GM12878 (cell line): ENCODE data around the gene APOBEC3H. TPM values are rescaled to one million over a fixed set of nuclear protein-coding genes. Genes with fewer than 3 reads are reported as not detected.

Source experiments
- CBFB ChIP-seq: IDR thresholded peaks from 2 replicates; pipeline ENCODE4 v1.6.1; 2016; ENCODE audit warnings: antibody characterized with exemption, low read depth
- HCFC1 ChIP-seq: fragments of 150-350 bp; IDR thresholded peaks from 2 replicates; pipeline ENCODE4 v1.6.1; 2014; ENCODE audit warnings: low read length
- HDAC2 ChIP-seq: fragments of 200-600 bp; sonication (generic); IDR thresholded peaks from 2 replicates; pipeline ENCODE4 v1.6.1; 2017
- KDM1A ChIP-seq: fragments of 200-600 bp; sonication (generic); IDR thresholded peaks from 2 replicates; pipeline ENCODE4 v1.6.1; 2016; ENCODE audit warnings: borderline replicate concordance
- NFXL1 ChIP-seq: fragments of 450-650 bp; IDR thresholded peaks from 2 replicates; pipeline ENCODE4 v1.6.1; 2017; ENCODE audit warnings: antibody characterized with exemption, mild to moderate bottlenecking, borderline replicate concordance
- POLR2AphosphoS5 ChIP-seq: IDR thresholded peaks from 2 replicates; pipeline ENCODE4 v1.6.1; 2011; ENCODE audit warnings: mild to moderate bottlenecking, low read length, inconsistent platforms
- ZNF207 ChIP-seq: fragments of 450-650 bp; IDR thresholded peaks from 2 replicates; pipeline ENCODE4 v1.6.1; 2014; ENCODE audit warnings: antibody characterized with exemption, mild to moderate bottlenecking, borderline replicate concordance
- ZSCAN29 ChIP-seq: fragments of 450-650 bp; IDR thresholded peaks from 2 replicates; pipeline ENCODE4 v1.6.1; 2017; ENCODE audit warnings: mild to moderate bottlenecking, moderate library complexity
- polyA plus RNA-seq, 11 experiments: library from polyadenylated mRNA; depleted of rRNA in 4 of 11; unstranded in 6 of 11; stranded (reverse) in 5 of 11; fragments of >200 nt; fragmentation: Nextera tagmentation in 4 of 11; fragmentation: Illumina TruSeq in 1 of 11; extraction: Ambion mirVana in 4 of 11; extraction: Trizol in 1 of 11; gene quantifications; 1 replicate in 1 of 11; 2 replicates in 10 of 11; pipeline versions ENCODE4 v1.2.1 to v1.2.3, GENCODE V29; 2011 to 2016; ENCODE audit warnings: inconsistent platforms in 2 of 11, missing spikeins in 2 of 11, low read depth in 1 of 11
- total RNA-seq, 4 experiments: library from RNA; depleted of rRNA in 3 of 4; stranded (reverse); fragments of >200 nt in 3 of 4; fragmentation: Illumina TruSeq in 1 of 4; extraction: Trizol in 1 of 4; gene quantifications; 2 replicates each; pipeline versions ENCODE4 v1.2.1 to v1.2.3, GENCODE V29; 2013 to 2021
- TF ChIP-seq, protein P1 (sequence below): IDR thresholded peaks from 2 replicates; pipeline ENCODE4 v1.6.1; 2012; ENCODE audit warnings: mild to moderate bottlenecking, low read depth, low read length
- TF ChIP-seq, protein P2 (sequence below): fragments of 450-650 bp; IDR thresholded peaks from 2 replicates; pipeline ENCODE4 v1.6.1; 2016; ENCODE audit warnings: mild to moderate bottlenecking, moderate library complexity, borderline replicate concordance
- TF ChIP-seq, protein P3 (sequence below): IDR thresholded peaks from 2 replicates; pipeline ENCODE4 v1.6.1; 2011; ENCODE audit warnings: borderline replicate concordance, low read depth, mild to moderate bottlenecking, moderate library complexity, low read length; ENCODE audit not compliant: insufficient read depth, poor library complexity, severe bottlenecking
- TF ChIP-seq, protein P4 (sequence below): fragments of 450-650 bp; IDR thresholded peaks from 2 replicates; pipeline ENCODE4 v1.6.1; 2017; ENCODE audit warnings: low read depth, mild to moderate bottlenecking, moderate library complexity
- TF ChIP-seq, protein P5 (sequence below): fragments of 450-650 bp; IDR thresholded peaks from 2 replicates; pipeline ENCODE4 v1.6.1; 2017; ENCODE audit warnings: mild to moderate bottlenecking

APOBEC3H gene
- total and polyA plus RNA-seq, 10 of the 15 experiments (the other 5 are each of a cell fraction or from before 2014, with no cell fraction given) = 7.5 to 23.0 (median 14.8) TPM

DNA sequence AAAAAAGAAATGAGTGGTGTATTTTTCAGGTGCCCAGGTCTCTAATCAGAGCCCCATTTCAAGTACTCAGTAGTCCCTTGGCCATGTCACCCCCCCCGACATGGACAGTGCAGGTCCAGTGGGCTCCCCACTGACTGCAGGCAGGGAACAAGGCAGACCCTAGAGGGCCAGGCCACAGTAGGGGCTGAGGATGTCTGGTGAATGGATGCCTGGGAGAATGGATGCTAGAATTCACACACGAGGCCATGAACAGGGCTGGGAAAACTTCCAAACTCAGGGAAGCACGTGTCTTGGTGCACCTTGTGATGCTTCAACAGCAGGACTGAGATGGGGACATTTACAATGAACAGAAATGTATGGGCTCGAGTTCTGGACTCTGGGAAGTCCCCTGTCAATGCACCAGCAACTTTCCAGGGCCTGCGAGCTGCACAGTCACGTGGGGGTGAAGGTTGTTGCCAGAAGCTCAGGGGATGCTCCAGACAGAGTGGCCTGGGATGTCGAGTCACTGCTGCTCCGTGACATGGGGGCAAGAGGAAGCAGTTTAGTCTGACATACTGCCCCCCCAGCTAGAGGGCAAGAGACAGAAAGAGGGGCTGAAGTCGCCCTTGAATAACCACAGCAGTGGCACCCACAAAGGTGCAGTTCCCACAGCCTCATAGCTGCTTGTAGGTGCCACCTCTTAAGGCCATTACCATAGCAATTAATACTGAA is 16.8 kb upstream of the APOBEC3H start (continued):
- TF ChIP-seq, protein P1, sequence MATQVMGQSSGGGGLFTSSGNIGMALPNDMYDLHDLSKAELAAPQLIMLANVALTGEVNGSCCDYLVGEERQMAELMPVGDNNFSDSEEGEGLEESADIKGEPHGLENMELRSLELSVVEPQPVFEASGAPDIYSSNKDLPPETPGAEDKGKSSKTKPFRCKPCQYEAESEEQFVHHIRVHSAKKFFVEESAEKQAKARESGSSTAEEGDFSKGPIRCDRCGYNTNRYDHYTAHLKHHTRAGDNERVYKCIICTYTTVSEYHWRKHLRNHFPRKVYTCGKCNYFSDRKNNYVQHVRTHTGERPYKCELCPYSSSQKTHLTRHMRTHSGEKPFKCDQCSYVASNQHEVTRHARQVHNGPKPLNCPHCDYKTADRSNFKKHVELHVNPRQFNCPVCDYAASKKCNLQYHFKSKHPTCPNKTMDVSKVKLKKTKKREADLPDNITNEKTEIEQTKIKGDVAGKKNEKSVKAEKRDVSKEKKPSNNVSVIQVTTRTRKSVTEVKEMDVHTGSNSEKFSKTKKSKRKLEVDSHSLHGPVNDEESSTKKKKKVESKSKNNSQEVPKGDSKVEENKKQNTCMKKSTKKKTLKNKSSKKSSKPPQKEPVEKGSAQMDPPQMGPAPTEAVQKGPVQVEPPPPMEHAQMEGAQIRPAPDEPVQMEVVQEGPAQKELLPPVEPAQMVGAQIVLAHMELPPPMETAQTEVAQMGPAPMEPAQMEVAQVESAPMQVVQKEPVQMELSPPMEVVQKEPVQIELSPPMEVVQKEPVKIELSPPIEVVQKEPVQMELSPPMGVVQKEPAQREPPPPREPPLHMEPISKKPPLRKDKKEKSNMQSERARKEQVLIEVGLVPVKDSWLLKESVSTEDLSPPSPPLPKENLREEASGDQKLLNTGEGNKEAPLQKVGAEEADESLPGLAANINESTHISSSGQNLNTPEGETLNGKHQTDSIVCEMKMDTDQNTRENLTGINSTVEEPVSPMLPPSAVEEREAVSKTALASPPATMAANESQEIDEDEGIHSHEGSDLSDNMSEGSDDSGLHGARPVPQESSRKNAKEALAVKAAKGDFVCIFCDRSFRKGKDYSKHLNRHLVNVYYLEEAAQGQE = no peak
- TF ChIP-seq CBFB (no peak), HDAC2 (no peak), NFXL1 (no peak), ZSCAN29 (no peak), HCFC1 (no peak), POLR2AphosphoS5 (no peak), ZNF207 (no peak), KDM1A (no peak)
- TF ChIP-seq, protein P2, sequence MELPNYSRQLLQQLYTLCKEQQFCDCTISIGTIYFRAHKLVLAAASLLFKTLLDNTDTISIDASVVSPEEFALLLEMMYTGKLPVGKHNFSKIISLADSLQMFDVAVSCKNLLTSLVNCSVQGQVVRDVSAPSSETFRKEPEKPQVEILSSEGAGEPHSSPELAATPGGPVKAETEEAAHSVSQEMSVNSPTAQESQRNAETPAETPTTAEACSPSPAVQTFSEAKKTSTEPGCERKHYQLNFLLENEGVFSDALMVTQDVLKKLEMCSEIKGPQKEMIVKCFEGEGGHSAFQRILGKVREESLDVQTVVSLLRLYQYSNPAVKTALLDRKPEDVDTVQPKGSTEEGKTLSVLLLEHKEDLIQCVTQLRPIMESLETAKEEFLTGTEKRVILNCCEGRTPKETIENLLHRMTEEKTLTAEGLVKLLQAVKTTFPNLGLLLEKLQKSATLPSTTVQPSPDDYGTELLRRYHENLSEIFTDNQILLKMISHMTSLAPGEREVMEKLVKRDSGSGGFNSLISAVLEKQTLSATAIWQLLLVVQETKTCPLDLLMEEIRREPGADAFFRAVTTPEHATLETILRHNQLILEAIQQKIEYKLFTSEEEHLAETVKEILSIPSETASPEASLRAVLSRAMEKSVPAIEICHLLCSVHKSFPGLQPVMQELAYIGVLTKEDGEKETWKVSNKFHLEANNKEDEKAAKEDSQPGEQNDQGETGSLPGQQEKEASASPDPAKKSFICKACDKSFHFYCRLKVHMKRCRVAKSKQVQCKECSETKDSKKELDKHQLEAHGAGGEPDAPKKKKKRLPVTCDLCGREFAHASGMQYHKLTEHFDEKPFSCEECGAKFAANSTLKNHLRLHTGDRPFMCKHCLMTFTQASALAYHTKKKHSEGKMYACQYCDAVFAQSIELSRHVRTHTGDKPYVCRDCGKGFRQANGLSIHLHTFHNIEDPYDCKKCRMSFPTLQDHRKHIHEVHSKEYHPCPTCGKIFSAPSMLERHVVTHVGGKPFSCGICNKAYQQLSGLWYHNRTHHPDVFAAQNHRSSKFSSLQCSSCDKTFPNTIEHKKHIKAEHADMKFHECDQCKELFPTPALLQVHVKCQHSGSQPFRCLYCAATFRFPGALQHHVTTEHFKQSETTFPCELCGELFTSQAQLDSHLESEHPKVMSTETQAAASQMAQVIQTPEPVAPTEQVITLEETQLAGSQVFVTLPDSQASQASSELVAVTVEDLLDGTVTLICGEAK = no peak
- TF ChIP-seq, protein P3, sequence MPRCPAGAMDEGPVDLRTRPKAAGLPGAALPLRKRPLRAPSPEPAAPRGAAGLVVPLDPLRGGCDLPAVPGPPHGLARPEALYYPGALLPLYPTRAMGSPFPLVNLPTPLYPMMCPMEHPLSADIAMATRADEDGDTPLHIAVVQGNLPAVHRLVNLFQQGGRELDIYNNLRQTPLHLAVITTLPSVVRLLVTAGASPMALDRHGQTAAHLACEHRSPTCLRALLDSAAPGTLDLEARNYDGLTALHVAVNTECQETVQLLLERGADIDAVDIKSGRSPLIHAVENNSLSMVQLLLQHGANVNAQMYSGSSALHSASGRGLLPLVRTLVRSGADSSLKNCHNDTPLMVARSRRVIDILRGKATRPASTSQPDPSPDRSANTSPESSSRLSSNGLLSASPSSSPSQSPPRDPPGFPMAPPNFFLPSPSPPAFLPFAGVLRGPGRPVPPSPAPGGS = no peak
- TF ChIP-seq, protein P4, sequence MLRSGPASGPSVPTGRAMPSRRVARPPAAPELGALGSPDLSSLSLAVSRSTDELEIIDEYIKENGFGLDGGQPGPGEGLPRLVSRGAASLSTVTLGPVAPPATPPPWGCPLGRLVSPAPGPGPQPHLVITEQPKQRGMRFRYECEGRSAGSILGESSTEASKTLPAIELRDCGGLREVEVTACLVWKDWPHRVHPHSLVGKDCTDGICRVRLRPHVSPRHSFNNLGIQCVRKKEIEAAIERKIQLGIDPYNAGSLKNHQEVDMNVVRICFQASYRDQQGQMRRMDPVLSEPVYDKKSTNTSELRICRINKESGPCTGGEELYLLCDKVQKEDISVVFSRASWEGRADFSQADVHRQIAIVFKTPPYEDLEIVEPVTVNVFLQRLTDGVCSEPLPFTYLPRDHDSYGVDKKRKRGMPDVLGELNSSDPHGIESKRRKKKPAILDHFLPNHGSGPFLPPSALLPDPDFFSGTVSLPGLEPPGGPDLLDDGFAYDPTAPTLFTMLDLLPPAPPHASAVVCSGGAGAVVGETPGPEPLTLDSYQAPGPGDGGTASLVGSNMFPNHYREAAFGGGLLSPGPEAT = peak; percentile 42; the same call in 1 of the 2 replicates
- TF ChIP-seq, protein P5, sequence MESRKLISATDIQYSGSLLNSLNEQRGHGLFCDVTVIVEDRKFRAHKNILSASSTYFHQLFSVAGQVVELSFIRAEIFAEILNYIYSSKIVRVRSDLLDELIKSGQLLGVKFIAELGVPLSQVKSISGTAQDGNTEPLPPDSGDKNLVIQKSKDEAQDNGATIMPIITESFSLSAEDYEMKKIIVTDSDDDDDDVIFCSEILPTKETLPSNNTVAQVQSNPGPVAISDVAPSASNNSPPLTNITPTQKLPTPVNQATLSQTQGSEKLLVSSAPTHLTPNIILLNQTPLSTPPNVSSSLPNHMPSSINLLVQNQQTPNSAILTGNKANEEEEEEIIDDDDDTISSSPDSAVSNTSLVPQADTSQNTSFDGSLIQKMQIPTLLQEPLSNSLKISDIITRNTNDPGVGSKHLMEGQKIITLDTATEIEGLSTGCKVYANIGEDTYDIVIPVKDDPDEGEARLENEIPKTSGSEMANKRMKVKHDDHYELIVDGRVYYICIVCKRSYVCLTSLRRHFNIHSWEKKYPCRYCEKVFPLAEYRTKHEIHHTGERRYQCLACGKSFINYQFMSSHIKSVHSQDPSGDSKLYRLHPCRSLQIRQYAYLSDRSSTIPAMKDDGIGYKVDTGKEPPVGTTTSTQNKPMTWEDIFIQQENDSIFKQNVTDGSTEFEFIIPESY = no peak
